ENCODE results near the gene LGALS9. TPM values are rescaled to one million over a fixed set of nuclear protein-coding genes. Genes with fewer than 3 reads are reported as not detected.

The LGALS9 gene
- total and polyA plus RNA-seq, 12 donors, result 7.5 to 79.1 (median 17.5) TPM

GRCh38 chr17:27600471-27600870 is 30.5 kb upstream of the LGALS9 start:
- no peaks in the 10 kb centered on the region for H3K27me3 ChIP-seq

GRCh38 chr17:27601069-27601974 is 29.7 kb upstream of the LGALS9 start:
- H3K9me3 ChIP-seq, result no peaks in the 10 kb centered on the region
- H3K27ac ChIP-seq, result no peak overlapping the region
- no peaks in the 10 kb centered on the region for H3K27me3 ChIP-seq
- WGBS, 2 donors, result 63 to 67% methylated on average over 11 of the region's 11 CpGs
- peaks cover 0 to 82% (median 20%) of the 10 kb centered on the region in 9 donors for H3K36me3 ChIP-seq
- TF ChIP-seq, protein P1, sequence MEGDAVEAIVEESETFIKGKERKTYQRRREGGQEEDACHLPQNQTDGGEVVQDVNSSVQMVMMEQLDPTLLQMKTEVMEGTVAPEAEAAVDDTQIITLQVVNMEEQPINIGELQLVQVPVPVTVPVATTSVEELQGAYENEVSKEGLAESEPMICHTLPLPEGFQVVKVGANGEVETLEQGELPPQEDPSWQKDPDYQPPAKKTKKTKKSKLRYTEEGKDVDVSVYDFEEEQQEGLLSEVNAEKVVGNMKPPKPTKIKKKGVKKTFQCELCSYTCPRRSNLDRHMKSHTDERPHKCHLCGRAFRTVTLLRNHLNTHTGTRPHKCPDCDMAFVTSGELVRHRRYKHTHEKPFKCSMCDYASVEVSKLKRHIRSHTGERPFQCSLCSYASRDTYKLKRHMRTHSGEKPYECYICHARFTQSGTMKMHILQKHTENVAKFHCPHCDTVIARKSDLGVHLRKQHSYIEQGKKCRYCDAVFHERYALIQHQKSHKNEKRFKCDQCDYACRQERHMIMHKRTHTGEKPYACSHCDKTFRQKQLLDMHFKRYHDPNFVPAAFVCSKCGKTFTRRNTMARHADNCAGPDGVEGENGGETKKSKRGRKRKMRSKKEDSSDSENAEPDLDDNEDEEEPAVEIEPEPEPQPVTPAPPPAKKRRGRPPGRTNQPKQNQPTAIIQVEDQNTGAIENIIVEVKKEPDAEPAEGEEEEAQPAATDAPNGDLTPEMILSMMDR (IDR thresholded peaks at IDR 0.05), result peak; percentile 92 to 96 (median 95)
- DNase-seq, result peak; percentile 71 to 82
- peaks cover 0 to 27% (median 9%) of the 10 kb centered on the region in 9 donors for H3K4me1 ChIP-seq
- intact Hi-C loops (cut with DNase I), result loop anchor here (1.0 to 10.0 kb wide), 20 partner anchors 34 to 365 kb away; partner anchors contain the start of gene KSR1 (in 4 of the 10)
- ATAC-seq, result peak; percentile 31 to 70 (median 55)
- no peak overlapping the region for H3K4me3 ChIP-seq

More at GRCh38 chr17:27600471-27600870, 30.5 kb upstream of the LGALS9 start:
- H3K36me3 ChIP-seq, result peaks cover 0 to 81% (median 11%) of the 10 kb centered on the region in 9 donors
- WGBS, 2 donors, result 92 to 95% methylated on average over 8 of the region's 8 CpGs
- DNase-seq, result no peak
- TF ChIP-seq, protein P1 (IDR thresholded peaks at IDR 0.05), result no peak
- H3K9me3 ChIP-seq, result no peaks in the 10 kb centered on the region
- H3K4me3 ChIP-seq, result no peak overlapping the region
- intact Hi-C loops (cut with DNase I), result loop anchor here (2.0 to 10.0 kb wide), 16 partner anchors 33 to 364 kb away; partner anchors contain the start of gene KSR1 (in 4 of the 10)
- peaks cover 0 to 27% (median 9%) of the 10 kb centered on the region in 9 donors for H3K4me1 ChIP-seq
- ATAC-seq, result no peak
- H3K27ac ChIP-seq, result no peak overlapping the region

DNA sequence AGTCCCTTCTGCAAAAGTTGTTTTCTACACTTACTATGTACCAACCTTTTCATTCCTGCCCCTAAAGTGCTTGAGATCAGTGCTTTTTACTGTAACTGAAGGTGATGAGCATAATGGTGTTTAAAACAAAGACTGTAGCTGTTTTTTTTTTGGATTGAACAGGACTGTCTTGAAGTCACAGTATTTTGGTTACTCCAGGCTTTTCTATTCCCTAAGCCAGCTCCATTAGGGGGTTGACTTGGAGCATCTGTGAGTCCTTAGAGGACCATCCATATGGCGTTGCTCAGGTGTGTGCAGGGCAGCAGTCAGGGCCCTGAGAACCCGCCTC is 29.0 kb upstream of the LGALS9 start:
- Histone ChIP-seq H3K27me3 (no peaks in the 10 kb centered on the region), H3K4me3 (no peak overlapping the region), H3K27ac (no peak overlapping the region), H3K4me1 (peaks cover 0 to 25% (median 9%) of the 10 kb centered on the region in 9 donors), H3K36me3 (peaks cover 0 to 82% (median 24%) of the 10 kb centered on the region in 9 donors), H3K9me3 (no peaks in the 10 kb centered on the region)
- TF ChIP-seq, protein P1 (IDR thresholded peaks at IDR 0.05), result peak in 3 of 9 donors; percentile 2 to 17 (median 10)
- intact Hi-C loops (cut with DNase I), result loop anchor here (1.0 to 10.0 kb wide), 22 partner anchors 35 to 366 kb away; partner anchors contain the start of gene KSR1 (in 4 of the 10)
- ATAC-seq (no peak), DNase-seq (no peak)
- 83 to 85% methylated on average over 2 of the region's 2 CpGs for WGBS, 2 donors

GRCh38 chr17:27602721-27603420 is 28.1 kb upstream of the LGALS9 start:
- TF ChIP-seq, protein P1 (IDR thresholded peaks at IDR 0.05), result peak; percentile 93 to 99 (median 96)
- Histone ChIP-seq H3K27me3 (no peaks in the 10 kb centered on the region), H3K4me3 (no peak overlapping the region), H3K4me1 (peaks cover 0 to 25% (median 9%) of the 10 kb centered on the region in 9 donors), H3K9me3 (no peaks in the 10 kb centered on the region), H3K36me3 (peaks cover 0 to 82% (median 28%) of the 10 kb centered on the region in 9 donors), H3K27ac (no peak overlapping the region)
- DNase-seq, result peak; percentile 69 to 72
- WGBS, 2 donors, result 47 to 48% methylated on average over 14 to 15 of the region's 15 CpGs
- peak; percentile 40 to 75 (median 60) for ATAC-seq
- intact Hi-C loops (cut with DNase I), result loop anchor here (1.0 to 10.0 kb wide), 14 partner anchors 36 to 366 kb away; partner anchors contain the start of gene KSR1 (in 1 of the 10)

Data from heart right ventricle (tissue), 16 donors.